Measurements from ENCODE around the gene C16orf89.
A peak's percentile ranks its signal among the peaks of the same experiment; 100 is the strongest.
"Not testable (repeated sequence)": the region's sequence is repeated elsewhere in the genome, so short reads cannot be mapped to it uniquely, and the experiment has no call there.

The C16orf89 gene

DNA sequence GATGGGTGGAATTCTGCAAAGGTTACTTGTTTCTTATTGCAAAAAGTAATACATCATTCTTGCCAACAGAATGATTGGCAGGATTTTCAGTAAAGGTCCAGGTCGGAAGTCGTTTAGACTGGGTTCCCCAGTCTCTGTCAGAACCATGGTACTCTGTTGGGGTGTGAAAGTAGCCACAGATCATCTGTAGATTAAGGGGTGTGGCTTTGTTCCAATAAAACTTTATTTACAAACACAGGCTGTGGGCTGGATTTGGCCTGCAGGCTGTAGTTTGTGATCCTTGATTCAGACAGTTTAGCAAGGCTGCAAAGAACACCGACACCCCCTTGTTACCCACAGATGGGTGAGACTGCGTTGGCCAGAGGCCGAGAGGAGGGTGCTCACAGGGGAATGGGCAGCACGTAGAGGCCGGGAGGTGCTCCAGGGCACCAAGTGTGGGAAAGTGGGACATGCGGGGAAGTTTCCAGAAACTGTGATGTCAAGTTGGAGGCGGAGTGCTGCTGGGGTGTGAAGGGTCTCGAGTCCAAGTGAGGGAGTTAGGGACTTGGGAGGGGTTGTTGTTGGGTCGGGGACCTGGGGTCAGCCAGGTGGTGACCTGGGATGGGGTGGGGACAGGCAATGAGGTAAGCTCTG is 18.5 kb upstream of the C16orf89 start:
- not testable (repeated sequence) for DNase-seq

- not testable (repeated sequence) for DNase-seq
Observed at GRCh38 chr16:5083646-5084045, 17.9 kb upstream of the C16orf89 start.

- DNase-seq = not testable (repeated sequence)
Observed at GRCh38 chr16:5080996-5081395, 15.2 kb upstream of the C16orf89 start.

GRCh38 chr16:5080461-5080860 is 14.7 kb upstream of the C16orf89 start:
- DNase-seq = not testable (repeated sequence)

DNA sequence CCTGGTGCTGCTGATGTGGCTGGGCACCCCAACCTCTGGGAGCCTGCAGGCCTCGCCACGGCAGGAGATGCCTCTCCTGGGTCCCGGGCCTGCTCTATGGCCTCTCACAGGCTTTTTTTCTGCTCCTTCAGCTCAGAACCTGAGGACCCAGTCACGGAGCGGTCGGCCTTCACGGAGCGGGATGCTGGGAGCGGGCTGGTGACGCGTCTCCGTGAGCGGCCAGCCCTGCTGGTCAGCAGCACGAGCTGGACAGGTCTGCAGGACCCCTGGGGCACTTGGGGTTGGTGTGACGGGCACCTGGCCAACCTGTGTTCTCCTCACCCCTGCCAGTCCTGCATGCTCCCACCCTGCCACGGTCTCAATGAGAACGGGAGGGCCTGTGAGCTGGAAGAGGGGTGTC is 12.9 kb upstream of the C16orf89 start:
- no peak for DNase-seq

GRCh38 chr16:5077304-5077703 is 11.5 kb upstream of the C16orf89 start:
- DNase-seq = no peak

DNA sequence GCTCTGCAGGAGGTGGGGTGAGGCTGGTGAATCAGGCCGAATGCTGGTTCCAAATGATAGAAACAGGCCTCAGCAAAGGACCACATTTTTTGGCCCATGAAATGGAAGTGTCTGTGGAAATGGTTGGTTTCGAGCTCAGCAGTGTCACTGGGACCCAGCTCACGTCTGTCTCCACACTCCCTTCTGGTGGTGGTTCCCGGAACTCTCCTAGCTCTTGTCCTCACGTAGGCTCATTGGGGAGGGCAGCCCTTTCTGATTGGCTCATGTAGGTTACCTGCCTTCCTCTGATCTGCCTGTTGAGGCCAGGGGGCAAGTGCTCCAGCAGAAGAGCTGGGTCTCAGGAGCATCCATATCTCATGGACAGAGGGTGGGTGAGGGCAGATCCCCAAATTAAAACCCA is 9.9 kb upstream of the C16orf89 start:
- no peak for DNase-seq

DNA sequence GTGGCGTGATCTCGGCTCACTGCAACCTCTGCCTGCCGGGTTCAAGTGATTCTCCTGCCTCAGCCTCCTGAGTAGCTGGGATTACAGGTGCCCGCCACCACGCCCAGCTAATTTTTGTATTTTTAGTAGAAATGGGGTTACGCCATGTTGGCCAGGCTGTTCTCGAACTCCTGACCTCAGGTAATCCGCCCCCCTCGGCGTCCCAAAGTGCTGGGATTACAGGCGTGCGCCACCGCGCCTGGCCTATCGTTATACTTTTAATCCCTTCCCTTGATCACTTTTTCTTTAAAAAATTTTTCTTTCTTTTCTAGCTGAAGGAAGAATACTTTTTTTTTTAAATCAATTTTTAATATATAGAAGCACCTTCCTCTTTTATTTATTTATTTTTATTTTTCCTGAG is 8.0 kb upstream of the C16orf89 start:
- not testable (repeated sequence) for DNase-seq

DNA sequence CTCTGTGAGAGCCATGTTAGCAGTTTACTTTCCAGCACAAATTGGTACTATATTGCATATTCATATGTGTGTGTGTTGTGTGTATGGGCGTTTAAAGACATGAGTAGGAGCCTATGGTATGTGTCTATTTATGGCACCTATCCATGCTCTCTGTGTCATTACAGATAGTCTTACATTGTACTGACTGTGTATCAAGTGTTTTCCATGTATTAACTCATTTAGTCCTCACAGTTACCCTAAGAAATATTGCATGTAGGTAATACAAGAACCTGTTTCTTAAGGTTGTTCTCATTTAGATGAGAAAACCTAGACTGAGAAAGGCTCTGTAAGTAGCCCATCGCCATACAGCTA is 7.5 kb upstream of the C16orf89 start:
- no peak for DNase-seq

GRCh38 chr16:5072334-5073278 is 6.8 kb upstream of the C16orf89 start:
- peak; percentile 2 for DNase-seq

DNA sequence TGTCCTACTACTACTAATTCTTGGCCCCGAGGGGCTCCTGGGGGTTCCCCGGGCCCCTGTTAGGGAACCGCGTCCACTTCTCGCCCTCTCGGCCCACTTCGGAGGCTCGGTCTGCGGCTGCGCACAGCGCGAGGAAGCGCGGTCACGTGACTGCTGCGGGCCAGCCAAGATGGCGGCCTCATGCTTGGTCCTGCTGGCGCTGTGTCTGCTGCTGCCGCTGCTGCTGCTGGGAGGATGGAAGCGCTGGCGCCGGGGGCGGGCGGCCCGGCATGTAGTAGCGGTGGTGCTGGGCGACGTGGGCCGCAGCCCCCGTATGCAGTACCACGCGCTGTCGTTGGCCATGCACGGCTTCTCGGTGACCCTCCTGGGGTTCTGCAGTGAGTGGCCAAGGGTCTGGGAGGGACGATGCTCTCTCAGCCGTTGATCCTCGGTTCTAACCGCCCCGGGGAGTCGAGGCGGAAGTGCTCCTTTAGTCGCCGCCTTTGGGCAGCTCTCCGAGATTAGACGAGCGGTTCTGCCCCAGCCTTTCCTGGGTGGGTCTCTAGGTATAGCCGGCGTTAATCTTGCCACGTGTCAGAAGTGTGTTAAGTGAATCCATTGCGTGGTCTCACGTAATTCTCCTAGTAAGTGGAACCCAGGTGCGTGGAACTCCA is 6.1 kb upstream of the C16orf89 start, which contains the start of gene ALG1:
TSS of gene ALG1 (plus strand) at position 163 of the 653 bp plus-strand sequence. CDS start at position 170, 7 bp downstream.
- DNase-seq = peak; percentile 75

GRCh38 chr16:5071341-5071680 is 5.6 kb upstream of the C16orf89 start:
- DNase-seq = no peak

DNA sequence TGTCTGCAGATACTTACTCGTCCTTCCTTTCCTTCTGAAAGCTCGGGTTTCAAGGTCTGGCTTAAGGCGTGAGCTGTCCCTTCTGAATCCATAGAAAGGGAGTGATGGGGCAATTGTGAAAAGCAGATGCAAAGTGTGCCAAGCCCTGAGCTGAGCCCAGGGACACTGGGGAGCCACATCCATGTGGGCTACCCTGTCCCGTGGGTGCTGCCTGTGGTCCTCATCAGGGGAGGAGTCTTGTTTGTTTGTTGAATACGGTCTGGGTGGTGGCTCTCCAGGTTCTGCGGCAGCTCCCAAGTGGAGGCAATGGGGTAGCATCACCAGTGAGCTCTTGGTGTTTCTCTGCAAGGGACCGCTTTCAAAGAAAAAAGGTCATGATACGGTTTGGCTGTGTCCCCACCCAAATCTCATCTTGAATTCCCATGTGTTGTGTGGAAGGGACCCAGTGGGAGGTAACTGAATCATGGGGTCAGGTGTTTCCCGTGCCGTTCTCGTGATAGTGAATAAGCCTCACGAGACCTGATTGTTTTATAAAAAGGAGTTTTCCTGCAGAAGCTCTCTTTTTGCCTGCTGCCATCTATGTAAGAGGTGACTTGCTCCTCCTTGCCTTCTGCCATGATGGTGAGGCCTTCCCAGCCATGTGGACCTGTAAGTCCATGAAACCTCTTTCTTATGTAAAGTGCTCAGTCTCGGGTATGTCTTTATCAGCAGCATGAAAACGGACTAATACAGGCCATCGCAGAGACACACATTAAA is 4.9 kb upstream of the C16orf89 start:
- DNase-seq = no peak

GRCh38 chr16:5069854-5070253 is 4.1 kb upstream of the C16orf89 start:
- no peak for DNase-seq

- no peak for DNase-seq
Observed at GRCh38 chr16:5069048-5069447, 3.3 kb upstream of the C16orf89 start.

GRCh38 chr16:5066511-5066910 is 755 bp upstream of the C16orf89 start:
- no peak for DNase-seq

DNA sequence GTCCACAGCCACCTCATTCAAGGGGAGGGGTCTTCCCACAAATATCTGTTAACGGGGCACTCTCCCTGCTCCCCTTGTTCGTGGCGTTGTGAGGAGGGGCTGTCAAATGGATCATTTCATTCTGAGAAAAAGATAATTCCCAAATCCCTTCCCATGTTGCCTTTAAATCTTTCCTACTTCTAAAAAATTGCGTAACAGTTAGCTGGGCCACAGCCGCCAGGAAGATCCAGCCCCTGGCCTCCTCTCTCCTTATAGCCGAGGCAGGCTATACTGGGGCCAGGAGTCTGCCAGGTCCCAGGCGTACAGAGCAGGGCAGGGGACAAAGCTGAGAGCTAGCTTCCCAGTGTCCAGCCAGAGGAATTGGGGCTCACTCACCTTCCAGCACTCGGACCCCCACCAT is 430 bp downstream of the C16orf89 start:
- no peak for DNase-seq

GRCh38 chr16:5064915-5065314 is 841 bp downstream of the C16orf89 start:
- DNase-seq = no peak

- DNase-seq = no peak
Observed at GRCh38 chr16:5062790-5063765, 2.7 kb downstream of the C16orf89 start.

GRCh38 chr16:5062051-5062450 is 3.7 kb downstream of the C16orf89 start:
- no peak for DNase-seq

DNA sequence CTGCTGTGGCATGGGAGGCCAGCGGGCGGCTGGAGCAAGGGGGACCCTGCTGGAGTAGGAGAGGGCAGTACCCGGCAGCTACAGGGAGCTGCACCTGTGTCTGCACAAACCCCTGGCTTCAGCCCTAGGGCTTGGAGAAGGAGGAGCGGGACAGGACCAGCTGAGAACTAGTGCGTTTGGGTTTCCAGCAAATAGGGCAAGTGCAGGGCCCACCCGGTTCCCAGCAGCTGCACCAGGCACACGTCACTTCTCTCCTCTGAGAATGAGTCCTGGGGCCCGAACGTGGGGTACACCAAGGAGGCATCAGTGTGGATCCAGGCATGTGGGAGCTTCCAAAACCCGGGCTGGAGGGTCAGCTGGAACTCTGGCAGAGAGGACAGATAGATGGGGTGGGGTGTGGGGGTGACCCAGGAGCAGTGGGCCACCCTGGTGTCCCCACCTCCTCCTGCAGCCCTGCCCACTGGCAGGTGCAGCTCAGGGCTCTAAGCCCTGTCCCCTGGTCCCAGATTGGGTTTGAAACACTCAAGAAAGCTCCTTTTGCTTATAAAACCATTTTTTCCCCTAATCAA is 5.6 kb downstream of the C16orf89 start:
- no peak for DNase-seq

Data from GDM1 (cell line).